ENCODE measurements around the gene C1orf226. TPM values are rescaled to one million over a fixed set of nuclear protein-coding genes. Genes with fewer than 3 reads are reported as not detected.

The C1orf226 gene
- total RNA-seq, 1 donor from 2014 or later: 6.4 TPM

DNA sequence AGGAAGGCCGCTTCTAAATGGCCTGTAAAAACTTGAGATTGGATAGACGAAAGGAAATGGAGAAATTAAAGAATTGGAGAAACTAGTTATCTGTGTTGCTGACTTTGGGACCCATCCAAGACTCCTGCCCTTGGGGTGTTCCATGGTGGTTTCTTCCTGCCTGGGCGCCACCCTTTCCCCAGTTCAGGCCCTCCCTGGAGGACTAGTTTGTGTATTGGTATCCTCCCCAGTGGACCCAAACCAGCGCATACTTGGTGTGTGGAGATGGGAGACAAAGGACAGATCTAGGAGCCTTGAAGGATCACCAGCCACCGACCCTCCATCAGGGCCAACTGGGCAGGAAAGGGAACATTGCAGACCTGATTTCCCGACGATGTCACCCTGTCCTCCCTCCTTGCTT, 12.0 kb upstream of the C1orf226 start:
- H3K36me3 Mint-ChIP-seq (ENCODE audit: low read depth): peaks cover 4% of the 10 kb centered on the region
- no peak for DNase-seq (ENCODE audit: low spot score)
- no peak overlapping the region for H3K27ac Mint-ChIP-seq (ENCODE audit: unreplicated experiment)
- H3K27me3 Mint-ChIP-seq (ENCODE audit: low read depth): no peaks in the 10 kb centered on the region
- H3K9me3 Mint-ChIP-seq (ENCODE audit: low read depth): no peaks in the 10 kb centered on the region
- no peak overlapping the region for H3K4me3 Mint-ChIP-seq (ENCODE audit: unreplicated experiment)
- H3K4me1 Mint-ChIP-seq (ENCODE audit: low read depth): peaks cover 19% of the 10 kb centered on the region
- TF ChIP-seq, protein P1, sequence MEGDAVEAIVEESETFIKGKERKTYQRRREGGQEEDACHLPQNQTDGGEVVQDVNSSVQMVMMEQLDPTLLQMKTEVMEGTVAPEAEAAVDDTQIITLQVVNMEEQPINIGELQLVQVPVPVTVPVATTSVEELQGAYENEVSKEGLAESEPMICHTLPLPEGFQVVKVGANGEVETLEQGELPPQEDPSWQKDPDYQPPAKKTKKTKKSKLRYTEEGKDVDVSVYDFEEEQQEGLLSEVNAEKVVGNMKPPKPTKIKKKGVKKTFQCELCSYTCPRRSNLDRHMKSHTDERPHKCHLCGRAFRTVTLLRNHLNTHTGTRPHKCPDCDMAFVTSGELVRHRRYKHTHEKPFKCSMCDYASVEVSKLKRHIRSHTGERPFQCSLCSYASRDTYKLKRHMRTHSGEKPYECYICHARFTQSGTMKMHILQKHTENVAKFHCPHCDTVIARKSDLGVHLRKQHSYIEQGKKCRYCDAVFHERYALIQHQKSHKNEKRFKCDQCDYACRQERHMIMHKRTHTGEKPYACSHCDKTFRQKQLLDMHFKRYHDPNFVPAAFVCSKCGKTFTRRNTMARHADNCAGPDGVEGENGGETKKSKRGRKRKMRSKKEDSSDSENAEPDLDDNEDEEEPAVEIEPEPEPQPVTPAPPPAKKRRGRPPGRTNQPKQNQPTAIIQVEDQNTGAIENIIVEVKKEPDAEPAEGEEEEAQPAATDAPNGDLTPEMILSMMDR (IDR thresholded peaks at IDR 0.05): no peak

DNA sequence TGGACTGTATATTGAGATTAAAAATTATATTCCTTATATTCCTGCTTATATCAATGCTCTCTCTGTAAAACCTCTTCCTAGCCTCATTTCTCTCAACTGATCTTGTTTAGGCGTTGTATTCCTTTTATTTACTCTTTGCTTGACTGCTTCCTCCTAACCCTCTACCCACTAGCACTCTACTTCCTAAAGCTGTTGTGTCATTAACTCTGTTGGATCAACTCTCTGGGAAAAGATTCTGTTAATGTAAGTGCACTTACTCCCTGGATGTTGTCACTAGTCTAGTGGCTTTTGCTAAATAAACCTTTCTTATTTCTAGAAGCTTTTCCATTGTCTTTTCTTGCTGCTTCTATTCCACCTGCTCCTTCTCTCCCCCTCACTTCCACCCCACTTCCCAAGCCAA, 11.4 kb upstream of the C1orf226 start:
- H3K27ac Mint-ChIP-seq (ENCODE audit: unreplicated experiment): no peak overlapping the region
- TF ChIP-seq, protein P1 (IDR thresholded peaks at IDR 0.05): no peak
- no peak for DNase-seq (ENCODE audit: low spot score)
- H3K9me3 Mint-ChIP-seq (ENCODE audit: low read depth): no peaks in the 10 kb centered on the region
- H3K4me3 Mint-ChIP-seq (ENCODE audit: unreplicated experiment): no peak overlapping the region
- peaks cover 4% of the 10 kb centered on the region for H3K36me3 Mint-ChIP-seq (ENCODE audit: low read depth)
- H3K27me3 Mint-ChIP-seq (ENCODE audit: low read depth): no peaks in the 10 kb centered on the region
- H3K4me1 Mint-ChIP-seq (ENCODE audit: low read depth): peaks cover 19% of the 10 kb centered on the region

GRCh38 chr1:162370721-162371120, 10.8 kb upstream of the C1orf226 start:
- H3K27ac Mint-ChIP-seq (ENCODE audit: unreplicated experiment): no peak overlapping the region
- no peaks in the 10 kb centered on the region for H3K27me3 Mint-ChIP-seq (ENCODE audit: low read depth)
- H3K36me3 Mint-ChIP-seq (ENCODE audit: low read depth): peaks cover 4% of the 10 kb centered on the region
- peaks cover 19% of the 10 kb centered on the region for H3K4me1 Mint-ChIP-seq (ENCODE audit: low read depth)
- no peaks in the 10 kb centered on the region for H3K9me3 Mint-ChIP-seq (ENCODE audit: low read depth)
- H3K4me3 Mint-ChIP-seq (ENCODE audit: unreplicated experiment): no peak overlapping the region
- TF ChIP-seq, protein P1 (IDR thresholded peaks at IDR 0.05): no peak
- DNase-seq (ENCODE audit: low spot score): no peak

DNA sequence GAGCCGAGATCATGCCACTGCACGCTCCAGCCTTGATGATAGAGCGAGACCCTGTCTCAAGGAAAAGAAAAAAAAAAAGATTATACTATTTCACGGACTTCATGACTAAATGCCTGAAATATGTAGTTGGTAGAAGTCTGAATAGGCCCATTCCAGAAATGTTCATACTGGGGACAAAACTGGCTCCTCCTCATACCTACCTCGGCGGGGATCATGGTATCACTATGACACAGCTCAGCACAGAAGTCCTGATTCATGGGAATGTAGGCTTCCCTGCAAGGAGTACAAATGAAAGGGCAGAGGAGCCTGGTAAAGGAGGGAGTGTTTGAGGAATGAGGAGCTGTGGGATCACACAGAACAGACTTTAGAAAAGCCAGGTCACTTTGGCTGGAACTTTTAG, 9.9 kb upstream of the C1orf226 start:
- Mint-ChIP-seq H3K9me3 (ENCODE audit: low read depth) (no peaks in the 10 kb centered on the region), H3K27ac (ENCODE audit: unreplicated experiment) (peak overlapping the region; percentile 91), H3K4me1 (ENCODE audit: low read depth) (peaks cover 19% of the 10 kb centered on the region), H3K27me3 (ENCODE audit: low read depth) (no peaks in the 10 kb centered on the region), H3K36me3 (ENCODE audit: low read depth) (peaks cover 7% of the 10 kb centered on the region), H3K4me3 (ENCODE audit: unreplicated experiment) (no peak overlapping the region)
- TF ChIP-seq, protein P1 (IDR thresholded peaks at IDR 0.05): no peak
- DNase-seq (ENCODE audit: low spot score): no peak

DNA sequence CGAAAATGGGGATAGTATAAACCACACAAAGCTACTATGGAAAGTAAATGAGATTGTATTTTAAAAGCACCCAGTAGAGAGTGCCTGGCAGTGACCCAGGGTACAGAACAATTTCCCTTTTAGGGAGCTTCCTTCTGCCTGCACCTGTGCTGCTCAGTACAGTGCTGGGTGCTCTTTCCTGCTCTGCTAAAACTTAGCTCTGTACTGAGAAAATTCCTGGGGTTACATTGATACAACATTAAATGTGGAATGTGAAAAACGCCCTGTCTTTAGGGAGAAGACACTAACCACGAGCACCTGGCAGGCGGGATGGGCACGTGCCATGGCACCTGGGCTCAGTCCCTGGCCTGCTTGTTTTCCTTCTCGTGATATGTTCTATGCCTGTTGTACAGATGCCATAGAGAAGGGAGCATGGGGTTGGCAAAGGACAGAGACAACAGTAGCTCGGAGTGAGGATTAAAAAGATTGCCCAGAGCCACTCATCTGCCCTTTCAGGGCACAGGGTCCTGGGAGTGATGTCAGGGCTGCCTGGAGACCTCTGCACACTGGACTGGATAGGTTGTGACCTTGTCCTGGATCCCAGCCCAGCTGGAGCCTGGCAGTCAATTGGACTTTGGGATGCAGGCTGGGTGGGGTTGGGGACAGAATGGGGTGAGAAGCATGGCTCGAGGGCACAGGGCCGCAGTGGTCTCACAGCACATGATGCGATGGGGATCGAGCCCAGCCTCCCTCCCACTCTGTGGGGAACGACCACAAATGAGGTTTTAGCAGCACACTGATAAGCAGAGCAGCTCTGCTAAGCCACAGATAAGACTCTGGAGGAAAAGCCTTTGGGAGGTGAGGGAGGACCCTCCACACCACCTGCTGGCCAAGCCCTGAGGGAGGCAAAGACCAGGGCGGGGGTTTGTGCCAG, 9.1 kb upstream of the C1orf226 start:
- TF ChIP-seq, protein P1 (IDR thresholded peaks at IDR 0.05): no peak
- Mint-ChIP-seq H3K36me3 (ENCODE audit: low read depth) (peaks cover 4% of the 10 kb centered on the region), H3K27me3 (ENCODE audit: low read depth) (no peaks in the 10 kb centered on the region), H3K27ac (ENCODE audit: unreplicated experiment) (peak overlapping the region; percentile 91), H3K4me1 (ENCODE audit: low read depth) (peaks cover 19% of the 10 kb centered on the region), H3K9me3 (ENCODE audit: low read depth) (no peaks in the 10 kb centered on the region), H3K4me3 (ENCODE audit: unreplicated experiment) (no peak overlapping the region)
- no peak for DNase-seq (ENCODE audit: low spot score)

Measured in chondrocyte (in vitro differentiated cells).